ENCODE measurements around the gene SMAD3. TPM values are rescaled to one million over a fixed set of nuclear protein-coding genes. Genes with fewer than 3 reads are reported as not detected.

The SMAD3 gene
- total RNA-seq, 2 donors from 2014 or later: 30.6 to 45.4 TPM

- no peaks in the 10 kb centered on the region for H3K9me3 ChIP-seq
- 36% methylated on average over 3 of the region's 3 CpGs for WGBS
- intact Hi-C loops (cut with DNase I): no loop called here
- H3K27me3 ChIP-seq (replicated peaks; ENCODE audit: insufficient read depth): no peaks in the 10 kb centered on the region
- TF ChIP-seq CTCF (IDR thresholded peaks at IDR 0.05): no peak
- no peak for TF ChIP-seq POLR2AphosphoS5 (IDR thresholded peaks at IDR 0.05)
- TF ChIP-seq POLR2A (IDR thresholded peaks at IDR 0.05): no peak
- peaks cover 7% of the 10 kb centered on the region for H3K4me1 ChIP-seq (replicated peaks)
- H3K36me3 ChIP-seq: no peaks in the 10 kb centered on the region
- no peak overlapping the region for H3K27ac ChIP-seq
- DNase-seq (ENCODE audit: low spot score): no peak
- no peak overlapping the region for H3K4me3 ChIP-seq
Observed at GRCh38 chr15:67085818-67086636, 20.6 kb downstream of the SMAD3 start.

- Histone ChIP-seq H3K27me3 (replicated peaks; ENCODE audit: insufficient read depth) (no peaks in the 10 kb centered on the region), H3K4me3 (no peak overlapping the region), H3K36me3 (no peaks in the 10 kb centered on the region), H3K9me3 (no peaks in the 10 kb centered on the region), H3K4me1 (replicated peaks) (peaks cover 7% of the 10 kb centered on the region), H3K27ac (no peak overlapping the region)
- intact Hi-C loops (cut with DNase I): no loop called here
- TF ChIP-seq CTCF (IDR thresholded peaks at IDR 0.05) (no peak), POLR2A (IDR thresholded peaks at IDR 0.05) (no peak), POLR2AphosphoS5 (IDR thresholded peaks at IDR 0.05) (no peak)
- no peak for DNase-seq (ENCODE audit: low spot score)
- WGBS: 87% methylated on average over 3 of the region's 3 CpGs
Observed at GRCh38 chr15:67086637-67086914, 21.2 kb downstream of the SMAD3 start.

- DNase-seq (ENCODE audit: low spot score): no peak
- Histone ChIP-seq H3K4me1 (replicated peaks) (peaks cover 4% of the 10 kb centered on the region), H3K27me3 (replicated peaks; ENCODE audit: insufficient read depth) (no peaks in the 10 kb centered on the region), H3K27ac (peak overlapping the region in 1 of 2 donors; percentile 26), H3K36me3 (no peaks in the 10 kb centered on the region), H3K9me3 (no peaks in the 10 kb centered on the region), H3K4me3 (no peak overlapping the region)
- peak; percentile 39 for TF ChIP-seq POLR2AphosphoS5 (IDR thresholded peaks at IDR 0.05)
- TF ChIP-seq POLR2A (IDR thresholded peaks at IDR 0.05): no peak
- 50% methylated on average over 6 of the region's 6 CpGs for WGBS
- intact Hi-C loops (cut with DNase I): no loop called here
Observed at GRCh38 chr15:67087507-67088172, 22.2 kb downstream of the SMAD3 start.

- H3K4me1 ChIP-seq (replicated peaks): peaks cover 6% of the 10 kb centered on the region
- TF ChIP-seq POLR2A (IDR thresholded peaks at IDR 0.05) (no peak), POLR2AphosphoS5 (IDR thresholded peaks at IDR 0.05) (no peak), CTCF (IDR thresholded peaks at IDR 0.05) (no peak)
- H3K36me3 ChIP-seq: no peaks in the 10 kb centered on the region
- 59% methylated on average over 15 of the region's 15 CpGs for WGBS
- intact Hi-C loops (cut with DNase I): no loop called here
- no peaks in the 10 kb centered on the region for H3K9me3 ChIP-seq
- H3K27me3 ChIP-seq (replicated peaks; ENCODE audit: insufficient read depth): no peaks in the 10 kb centered on the region
- H3K27ac ChIP-seq: no peak overlapping the region
- H3K4me3 ChIP-seq: no peak overlapping the region
- DNase-seq (ENCODE audit: low spot score): no peak
Observed at GRCh38 chr15:67089217-67090193, 24.1 kb downstream of the SMAD3 start.

Data from prostate gland (tissue), 2 donors.